Endothelial cell of umbilical vein (primary cell): Measurements from ENCODE around the gene PRELID3B. TPM values are rescaled to one million over a fixed set of nuclear protein-coding genes. Genes with fewer than 3 reads are reported as not detected.

Source experiments
- BruUV-seq: library from RNA; stranded (reverse); fragments of 400-500 nt; replicated peaks from 2 replicates; lab custom pipeline; 2021; lab: Mats Ljungman, UMichigan
- CTCF ChIA-PET: fragments of 300-600, 350-600 bp; sonication (Branson Sonifier 250); formaldehyde crosslinking; loops from one replicate; lab custom pipeline; 2021; ENCODE audit warnings: antibody characterized with exemption, inconsistent platforms; lab: Charles Lee
- POLR2A ChIA-PET: fragments of 300-600, 350-600 bp; sonication (Branson Sonifier 250); formaldehyde crosslinking; loops from one replicate; lab custom pipeline; 2021; ENCODE audit warnings: antibody characterized with exemption, inconsistent platforms; lab: Charles Lee
- DNase-seq: peaks from one replicate; pipeline ENCODE4 v3.0.0-alpha.2; 2011; ENCODE audit warnings: low read depth, low spot score
- FAIRE-seq: peaks from 2 replicates; lab custom pipeline; 2011; peaks lifted over from hg19 to GRCh38; lab: Jason Lieb, UNC
- H2AFZ ChIP-seq: 2 replicates; pipeline ENCODE4 v1.6.0; 2012; ENCODE audit warnings: low read depth, low read length, control low read depth, inconsistent platforms
- H3K27ac ChIP-seq: 2 replicates; pipeline ENCODE4 v1.5.1; 2011; ENCODE audit warnings: low read depth, mild to moderate bottlenecking, control low read depth, low read length, moderate library complexity; ENCODE audit not compliant: insufficient read depth
- H3K27me3 ChIP-seq, 2 experiments: 2 replicates each; pipeline versions ENCODE4 v1.6.0 to v1.6.1; 2011; ENCODE audit warnings: low read length in 2 of 2, mixed read lengths in 1 of 2; ENCODE audit not compliant: control insufficient read depth in 2 of 2, insufficient read depth in 2 of 2
- H3K36me3 ChIP-seq, 2 experiments: 2 replicates in 1 of 2; 3 replicates in 1 of 2; pipeline ENCODE4 v1.5.1; 2011; ENCODE audit warnings: low read length in 2 of 2, mild to moderate bottlenecking in 1 of 2, moderate library complexity in 1 of 2; ENCODE audit not compliant: control insufficient read depth in 2 of 2, insufficient read depth in 2 of 2; ENCODE audit errors: extremely low read depth in 1 of 2
- H3K4me1 ChIP-seq: 3 replicates; pipeline ENCODE4 v1.5.1; 2011; ENCODE audit warnings: mild to moderate bottlenecking, low read length; ENCODE audit not compliant: control insufficient read depth, insufficient read depth; ENCODE audit errors: extremely low read depth
- H3K4me2 ChIP-seq: 2 replicates; pipeline ENCODE4 v1.6.1; 2011; ENCODE audit warnings: low read length, control low read depth, mixed read lengths; ENCODE audit not compliant: insufficient read depth
- H3K4me3 ChIP-seq, 3 experiments: fragments of 200-600 bp in 1 of 3; sonication (generic), shearing (Covaris generic) in 1 of 3; replicated peaks in 1 of 3; 2 replicates each; pipeline ENCODE4 v1.5.1; 2011 to 2016; ENCODE audit warnings: control low read depth in 3 of 3, low read length in 3 of 3, mild to moderate bottlenecking in 2 of 3, inconsistent platforms in 1 of 3, low read depth in 1 of 3, moderate library complexity in 1 of 3; ENCODE audit not compliant: insufficient read depth in 1 of 3
- H3K79me2 ChIP-seq: 2 replicates; pipeline ENCODE4 v1.6.0; 2012; ENCODE audit warnings: low read length, inconsistent platforms; ENCODE audit not compliant: control insufficient read depth, insufficient read depth
- H3K9ac ChIP-seq: replicated peaks from 2 replicates; pipeline ENCODE3; 2011; ENCODE audit warnings: low read length, control low read depth; ENCODE audit not compliant: insufficient read depth; ENCODE audit errors: extremely low read depth
- H3K9me1 ChIP-seq: replicated peaks from 3 replicates; pipeline ENCODE4 v1.6.0; 2011; ENCODE audit warnings: mild to moderate bottlenecking, low read length; ENCODE audit not compliant: control insufficient read depth, insufficient read depth; ENCODE audit errors: extremely low read depth
- H3K9me3 ChIP-seq: replicated peaks from 2 replicates; pipeline ENCODE4 v1.5.1; 2012; ENCODE audit warnings: low read length, inconsistent platforms; ENCODE audit not compliant: control insufficient read depth, insufficient read depth
- H4K20me1 ChIP-seq: replicated peaks from 2 replicates; pipeline ENCODE3; 2011; ENCODE audit warnings: mild to moderate bottlenecking, low read length; ENCODE audit not compliant: control insufficient read depth, insufficient read depth; ENCODE audit errors: extremely low read depth
- EZH2 ChIP-seq: IDR thresholded peaks from 2 replicates; pipeline ENCODE4 v1.6.1; 2012; ENCODE audit warnings: borderline replicate concordance, low read depth, mild to moderate bottlenecking, moderate library complexity, low read length, inconsistent platforms; ENCODE audit not compliant: severe bottlenecking
- FOS ChIP-seq: IDR thresholded peaks from 2 replicates; pipeline ENCODE4 v1.6.1; 2011; ENCODE audit warnings: mild to moderate bottlenecking, low read length, moderate library complexity, borderline replicate concordance; ENCODE audit not compliant: insufficient read depth
- GATA2 ChIP-seq: IDR thresholded peaks from 2 replicates; pipeline ENCODE4 v1.7.0; 2011; ENCODE audit warnings: low read depth, mild to moderate bottlenecking, moderate library complexity, mixed read lengths, low read length; ENCODE audit not compliant: insufficient read length, insufficient read depth
- JUN ChIP-seq: IDR thresholded peaks from 2 replicates; pipeline ENCODE4 v1.6.1; 2011; ENCODE audit warnings: borderline replicate concordance, low read depth; ENCODE audit not compliant: insufficient read length, insufficient read depth
- MAX ChIP-seq: IDR thresholded peaks from 2 replicates; pipeline ENCODE4 v1.6.1; 2011; ENCODE audit not compliant: insufficient read depth, insufficient read length
- MYC ChIP-seq: IDR thresholded peaks from one replicate; pipeline ENCODE4 v1.6.1; 2011; ENCODE audit warnings: mild to moderate bottlenecking, low read depth, low read length
- POLR2A ChIP-seq: IDR thresholded peaks from 2 replicates; pipeline ENCODE4 v1.6.1; 2012; ENCODE audit warnings: low read depth, mild to moderate bottlenecking, control low read depth, low read length
- POLR2AphosphoS5 ChIP-seq: IDR thresholded peaks from 2 replicates; pipeline ENCODE4 v1.6.1; 2012; ENCODE audit warnings: low read depth, mild to moderate bottlenecking, control low read depth, low read length, moderate library complexity; ENCODE audit not compliant: insufficient read depth
- dilution Hi-C: fragments of 300-500 bp; cut with MboI; formaldehyde crosslinking; loops from one replicate; pipeline ENCODE4 v1.15.0; 2019; ENCODE audit warnings: low sequenced_read_pairs; ENCODE audit not compliant: extremely low pct_ligation_motif_present
- intact Hi-C: fragments of 100-400 bp; cut with micrococcal nuclease; formaldehyde crosslinking; loops from one replicate; pipeline ENCODE4 v1.10.0; 2022
- polyA plus RNA-seq, 4 experiments: library from polyadenylated mRNA; depleted of rRNA in 3 of 4; stranded (reverse) in 3 of 4; unstranded in 1 of 4; fragments of >200 nt; gene quantifications; 2 replicates each; pipeline versions ENCODE4 v1.2.1 to v1.2.3, GENCODE V29; 2011 to 2012; ENCODE audit warnings: missing spikeins in 1 of 4
- total RNA-seq: library from RNA; stranded (reverse); gene quantifications from 2 replicates; pipeline ENCODE4 v1.2.3, GENCODE V29; 2021
- TF ChIP-seq, protein P1 (sequence below), 2 donors: IDR thresholded peaks; 1 replicate in 1 of 2; 2 replicates in 1 of 2; pipeline ENCODE4 v1.5.1; 2011; ENCODE audit warnings: low read length in 2 of 2, mild to moderate bottlenecking in 2 of 2, moderate library complexity in 2 of 2, control low read depth in 1 of 2, inconsistent platforms in 1 of 2, low read depth in 1 of 2; ENCODE audit not compliant: insufficient read depth in 1 of 2; ENCODE audit errors: extremely low read depth in 1 of 2

The PRELID3B gene
- total and polyA plus RNA-seq, 2 donors (not counting 3 experiments of a cell fraction or from before 2014, with no cell fraction given), result 14.9 to 57.2 TPM

- H3K27ac ChIP-seq, result no peak overlapping the region
- dilution Hi-C loops, result no loop called here
- ChIA-PET POLR2A (no interaction called here), CTCF (interaction anchor here (1.0 to 2.4 kb wide), 2 partner anchors 138 to 412 kb away, joined by 7 to 9 read pairs; no protein-coding TSS in a partner anchor)
- H3K4me2 ChIP-seq, result no peak overlapping the region
- no peak overlapping the region for H2AFZ ChIP-seq
- H3K9me3 ChIP-seq, result no peaks in the 10 kb centered on the region
- no peaks in the 10 kb centered on the region for H3K9me1 ChIP-seq
- H3K9ac ChIP-seq, result no peak overlapping the region
- no peaks in the 10 kb centered on the region for H3K4me1 ChIP-seq
- H4K20me1 ChIP-seq, result no peaks in the 10 kb centered on the region
- peaks cover 8 to 18% of the 10 kb centered on the region in 2 experiments for H3K27me3 ChIP-seq
- H3K36me3 ChIP-seq, result no peaks in the 10 kb centered on the region
- DNase-seq (no peak), FAIRE-seq (no peak)
- no peaks in the 10 kb centered on the region for H3K79me2 ChIP-seq
- TF ChIP-seq GATA2 (no peak), POLR2AphosphoS5 (no peak), JUN (no peak), EZH2 (no peak), POLR2A (no peak), FOS (no peak), MAX (no peak), MYC (no peak)
- TF ChIP-seq, protein P1, sequence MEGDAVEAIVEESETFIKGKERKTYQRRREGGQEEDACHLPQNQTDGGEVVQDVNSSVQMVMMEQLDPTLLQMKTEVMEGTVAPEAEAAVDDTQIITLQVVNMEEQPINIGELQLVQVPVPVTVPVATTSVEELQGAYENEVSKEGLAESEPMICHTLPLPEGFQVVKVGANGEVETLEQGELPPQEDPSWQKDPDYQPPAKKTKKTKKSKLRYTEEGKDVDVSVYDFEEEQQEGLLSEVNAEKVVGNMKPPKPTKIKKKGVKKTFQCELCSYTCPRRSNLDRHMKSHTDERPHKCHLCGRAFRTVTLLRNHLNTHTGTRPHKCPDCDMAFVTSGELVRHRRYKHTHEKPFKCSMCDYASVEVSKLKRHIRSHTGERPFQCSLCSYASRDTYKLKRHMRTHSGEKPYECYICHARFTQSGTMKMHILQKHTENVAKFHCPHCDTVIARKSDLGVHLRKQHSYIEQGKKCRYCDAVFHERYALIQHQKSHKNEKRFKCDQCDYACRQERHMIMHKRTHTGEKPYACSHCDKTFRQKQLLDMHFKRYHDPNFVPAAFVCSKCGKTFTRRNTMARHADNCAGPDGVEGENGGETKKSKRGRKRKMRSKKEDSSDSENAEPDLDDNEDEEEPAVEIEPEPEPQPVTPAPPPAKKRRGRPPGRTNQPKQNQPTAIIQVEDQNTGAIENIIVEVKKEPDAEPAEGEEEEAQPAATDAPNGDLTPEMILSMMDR (IDR thresholded peaks at IDR 0.05; ENCODE audit: extremely low read depth in 1 of 2, insufficient read depth in 1 of 2, low read depth in 1 of 2, low read length in 2 of 2), result no peak
- intact Hi-C loops, result loop anchor here (10.0 kb wide), 3 partner anchors 359 to 599 kb away; no protein-coding TSS in a partner anchor
- BruUV-seq, result no TSS peak
- H3K4me3 ChIP-seq, result no peak overlapping the region
These were observed 41.7 kb upstream of the PRELID3B start for GRCh38 chr20:59084041-59084850.
